Measurements from ENCODE around the gene HOXA7.

The HOXA7 gene

GRCh38 chr7:27154901-27155815 is 1.3 kb downstream of the HOXA7 start:
- TF ChIP-seq CTCF (IDR thresholded peaks at IDR 0.05; ENCODE audit: insufficient read depth, low read length, poor library complexity, severe bottlenecking), result no peak
- DNase-seq (ENCODE audit: extremely low read depth, insufficient read length), result no peak
- Histone ChIP-seq H3K27me3 (replicated peaks; ENCODE audit: control insufficient read depth, insufficient read depth, low read length) (peaks cover 2% of the 10 kb centered on the region), H3K4me3 (replicated peaks; ENCODE audit: low read depth, low read length) (peak overlapping the region; percentile 45), H3K36me3 (ENCODE audit: control insufficient read depth, insufficient read depth, low read length) (no peaks in the 10 kb centered on the region)

GRCh38 chr7:27154369-27154768 is 2.1 kb downstream of the HOXA7 start:
- no peak overlapping the region for H3K4me3 ChIP-seq (replicated peaks; ENCODE audit: low read depth, low read length)
- H3K36me3 ChIP-seq (ENCODE audit: control insufficient read depth, insufficient read depth, low read length), result no peaks in the 10 kb centered on the region
- no peak for DNase-seq (ENCODE audit: extremely low read depth, insufficient read length)
- peaks cover 2% of the 10 kb centered on the region for H3K27me3 ChIP-seq (replicated peaks; ENCODE audit: control insufficient read depth, insufficient read depth, low read length)
- no peak for TF ChIP-seq CTCF (IDR thresholded peaks at IDR 0.05; ENCODE audit: insufficient read depth, low read length, poor library complexity, severe bottlenecking)

GRCh38 chr7:27153526-27153925 is 2.9 kb downstream of the HOXA7 start:
- Histone ChIP-seq H3K36me3 (ENCODE audit: control insufficient read depth, insufficient read depth, low read length) (no peaks in the 10 kb centered on the region), H3K27me3 (replicated peaks; ENCODE audit: control insufficient read depth, insufficient read depth, low read length) (no peaks in the 10 kb centered on the region; the same call in 1 of the 2 replicates), H3K4me3 (replicated peaks; ENCODE audit: low read depth, low read length) (no peak overlapping the region)
- TF ChIP-seq CTCF (IDR thresholded peaks at IDR 0.05; ENCODE audit: insufficient read depth, low read length, poor library complexity, severe bottlenecking), result no peak
- DNase-seq (ENCODE audit: extremely low read depth, insufficient read length), result no peak

- Histone ChIP-seq H3K4me3 (replicated peaks; ENCODE audit: low read depth, low read length) (no peak overlapping the region), H3K36me3 (ENCODE audit: control insufficient read depth, insufficient read depth, low read length) (no peaks in the 10 kb centered on the region), H3K27me3 (replicated peaks; ENCODE audit: control insufficient read depth, insufficient read depth, low read length) (peaks cover 2% of the 10 kb centered on the region; the same call in 1 of the 2 replicates)
- DNase-seq (ENCODE audit: extremely low read depth, insufficient read length), result no peak
- no peak for TF ChIP-seq CTCF (IDR thresholded peaks at IDR 0.05; ENCODE audit: insufficient read depth, low read length, poor library complexity, severe bottlenecking)
Measured at GRCh38 chr7:27152816-27153442, 3.5 kb downstream of the HOXA7 start.

GRCh38 chr7:27151931-27152815 is 4.3 kb downstream of the HOXA7 start, which contains the start of gene HOXA3:
HOXA3 (minus strand) TSS chr7:27152583; CDS start chr7:27110640, 41,943 bp downstream.
- H3K27me3 ChIP-seq (replicated peaks; ENCODE audit: control insufficient read depth, insufficient read depth, low read length), result peaks cover 2% of the 10 kb centered on the region; the same call in 1 of the 2 replicates
- DNase-seq (ENCODE audit: extremely low read depth, insufficient read length), result no peak
- no peak for TF ChIP-seq CTCF (IDR thresholded peaks at IDR 0.05; ENCODE audit: insufficient read depth, low read length, poor library complexity, severe bottlenecking)
- H3K4me3 ChIP-seq (replicated peaks; ENCODE audit: low read depth, low read length), result no peak within 1 kb of the TSS
- H3K36me3 ChIP-seq (ENCODE audit: control insufficient read depth, insufficient read depth, low read length), result no peaks in the 10 kb centered on the region
